Hematopoietic multipotent progenitor cell treated with erythropoietin and hydrocortisone succinate and interleukin-3 and kit ligand, for 4 days (in vitro differentiated cells): ENCODE results near the gene STRN3.
"Not testable (repeated sequence)": the region's sequence is repeated elsewhere in the genome, so short reads cannot be mapped to it uniquely, and the experiment has no call there.

Experiments used
- DNase-seq: peaks from one replicate; pipeline ENCODE4 v3.0.0-alpha.2; 2015

Gene STRN3

GRCh38 chr14:31036552-31036951 lies 10.4 kb upstream of the STRN3 start:
- no peak for DNase-seq

GRCh38 chr14:31030469-31030868 lies 4.3 kb upstream of the STRN3 start:
- no peak for DNase-seq

- peak; percentile 65 for DNase-seq
These were observed 3.1 kb upstream of the STRN3 start for GRCh38 chr14:31029016-31029970.

- no peak for DNase-seq
These were observed 1.7 kb upstream of the STRN3 start for GRCh38 chr14:31027847-31028246.

GRCh38 chr14:31026450-31027235 lies 464 bp upstream of the STRN3 start:
- peak; percentile 98 for DNase-seq

- peak; percentile 68 for DNase-seq
These were observed 657 bp downstream of the STRN3 start, which contains the start of gene AP4S1 for GRCh38 chr14:31025367-31026076. AP4S1 (plus strand) TSS chr14:31025649; CDS start chr14:31066197, 40,548 bp downstream.

GRCh38 chr14:31024577-31025366 lies 1.4 kb downstream of the STRN3 start:
- no peak for DNase-seq

- no peak for DNase-seq
These were observed 2.1 kb downstream of the STRN3 start for GRCh38 chr14:31024010-31024480.

- DNase-seq, result no peak
These were observed 3.8 kb downstream of the STRN3 start for GRCh38 chr14:31022386-31022785.

- DNase-seq, result no peak
These were observed 4.6 kb downstream of the STRN3 start for GRCh38 chr14:31021576-31021949.

GRCh38 chr14:31020834-31021575 lies 5.2 kb downstream of the STRN3 start:
- no peak for DNase-seq

- no peak for DNase-seq
These were observed 8.0 kb downstream of the STRN3 start for GRCh38 chr14:31018057-31018645.

- DNase-seq, result no peak
These were observed 12.3 kb downstream of the STRN3 start for GRCh38 chr14:31013841-31014240.

- no peak for DNase-seq
These were observed 15.2 kb downstream of the STRN3 start for GRCh38 chr14:31010935-31011334.

- no peak for DNase-seq
These were observed 16.2 kb downstream of the STRN3 start for GRCh38 chr14:31009836-31010574.

GRCh38 chr14:31006703-31007102 lies 19.5 kb downstream of the STRN3 start:
- DNase-seq, result no peak

GRCh38 chr14:31004007-31004406 lies 22.2 kb downstream of the STRN3 start:
- DNase-seq, result not testable (repeated sequence)

GRCh38 chr14:31003284-31003683 lies 22.9 kb downstream of the STRN3 start:
- DNase-seq, result no peak

GRCh38 chr14:31001339-31001658 lies 24.9 kb downstream of the STRN3 start:
- DNase-seq, result no peak

GRCh38 chr14:31000629-31001338 lies 25.4 kb downstream of the STRN3 start:
- no peak for DNase-seq
